Smooth muscle cell (in vitro differentiated cells): ENCODE measurements around the gene GTF2IRD1. TPM values are rescaled to one million over a fixed set of nuclear protein-coding genes. Genes with fewer than 3 reads are reported as not detected.
A peak's percentile ranks its signal among the peaks of the same experiment; 100 is the strongest.

Source experiments
- DNase-seq: peaks from one replicate; lab custom pipeline; 2025; ENCODE audit not compliant: unreplicated experiment; lab: John Stamatoyannopoulos, UW
- H2AFZ ChIP-seq: fragments of 200-600 bp; sonication (generic); 2 replicates; pipeline ENCODE4 v1.6.0; 2016; ENCODE audit warnings: antibody characterized with exemption, low read depth, mild to moderate bottlenecking
- H3F3A ChIP-seq: fragments of 200-600 bp; sonication (generic); 2 replicates; pipeline ENCODE4 v1.6.0; 2017; ENCODE audit warnings: antibody characterized with exemption, low read depth
- H3K27ac ChIP-seq: fragments of 200-600 bp; sonication (generic); 2 replicates; pipeline ENCODE4 v1.5.1; 2016; ENCODE audit warnings: low read depth, mild to moderate bottlenecking
- H3K27me3 ChIP-seq: fragments of 200-600 bp; sonication (generic); 2 replicates; pipeline ENCODE4 v1.6.1; 2016; ENCODE audit warnings: low read depth, mild to moderate bottlenecking
- H3K36me3 ChIP-seq: fragments of 200-600 bp; sonication (generic); 2 replicates; pipeline ENCODE4 v1.5.1; 2016; ENCODE audit warnings: low read depth
- H3K4me1 ChIP-seq: fragments of 200-600 bp; sonication (generic); 2 replicates; pipeline ENCODE4 v1.5.1; 2016; ENCODE audit warnings: low read depth
- H3K4me2 ChIP-seq: fragments of 200-600 bp; sonication (generic); 2 replicates; pipeline ENCODE4 v1.6.0; 2016; ENCODE audit warnings: mild to moderate bottlenecking
- H3K4me3 ChIP-seq: fragments of 200-600 bp; sonication (generic); 2 replicates; pipeline ENCODE4 v1.5.1; 2016; ENCODE audit warnings: mild to moderate bottlenecking
- H3K79me2 ChIP-seq: fragments of 200-600 bp; sonication (generic); 2 replicates; pipeline ENCODE4 v1.6.0; 2016; ENCODE audit warnings: low read depth, mild to moderate bottlenecking
- H3K9ac ChIP-seq: fragments of 200-600 bp; sonication (generic); 2 replicates; pipeline ENCODE4 v1.6.0; 2016; ENCODE audit warnings: low read depth
- H3K9me3 ChIP-seq: fragments of 200-600 bp; sonication (generic); replicated peaks from 2 replicates; pipeline ENCODE4 v1.5.1; 2016; ENCODE audit warnings: low read depth
- H4K20me1 ChIP-seq: fragments of 200-600 bp; sonication (generic); 2 replicates; pipeline ENCODE4 v1.6.0; 2016; ENCODE audit warnings: low read depth
- WGBS: methylation state at CpG from one replicate; pipeline ENCODE4 v1.1.7; 2016; ENCODE audit warnings: low lambda C conversion rate; 5-methylcytosine and 5-hydroxymethylcytosine counted together
- polyA plus RNA-seq: library from polyadenylated mRNA; unstranded; fragments of >200 nt; fragmentation: Nextera tagmentation; extraction: Ambion mirVana; gene quantifications from 2 replicates; pipeline ENCODE4 v1.2.1, GENCODE V29; 2016
- total RNA-seq: library from RNA; depleted of rRNA; stranded (reverse); fragments of >200 nt; gene quantifications from 2 replicates; pipeline ENCODE4 v1.2.3, GENCODE V29; 2014
- TF ChIP-seq, protein P1 (sequence below): fragments of 200-600 bp; sonication (generic); IDR thresholded peaks from 2 replicates; pipeline ENCODE4 v1.5.1; 2017; ENCODE audit warnings: borderline replicate concordance, mild to moderate bottlenecking, antibody characterized with exemption; ENCODE audit not compliant: insufficient read depth, poor library complexity, severe bottlenecking

GTF2IRD1 gene
- total RNA-seq (18.3 and 20.0 TPM in 2 replicates), polyA plus RNA-seq (38.5 and 41.5 TPM in 2 replicates)

DNA sequence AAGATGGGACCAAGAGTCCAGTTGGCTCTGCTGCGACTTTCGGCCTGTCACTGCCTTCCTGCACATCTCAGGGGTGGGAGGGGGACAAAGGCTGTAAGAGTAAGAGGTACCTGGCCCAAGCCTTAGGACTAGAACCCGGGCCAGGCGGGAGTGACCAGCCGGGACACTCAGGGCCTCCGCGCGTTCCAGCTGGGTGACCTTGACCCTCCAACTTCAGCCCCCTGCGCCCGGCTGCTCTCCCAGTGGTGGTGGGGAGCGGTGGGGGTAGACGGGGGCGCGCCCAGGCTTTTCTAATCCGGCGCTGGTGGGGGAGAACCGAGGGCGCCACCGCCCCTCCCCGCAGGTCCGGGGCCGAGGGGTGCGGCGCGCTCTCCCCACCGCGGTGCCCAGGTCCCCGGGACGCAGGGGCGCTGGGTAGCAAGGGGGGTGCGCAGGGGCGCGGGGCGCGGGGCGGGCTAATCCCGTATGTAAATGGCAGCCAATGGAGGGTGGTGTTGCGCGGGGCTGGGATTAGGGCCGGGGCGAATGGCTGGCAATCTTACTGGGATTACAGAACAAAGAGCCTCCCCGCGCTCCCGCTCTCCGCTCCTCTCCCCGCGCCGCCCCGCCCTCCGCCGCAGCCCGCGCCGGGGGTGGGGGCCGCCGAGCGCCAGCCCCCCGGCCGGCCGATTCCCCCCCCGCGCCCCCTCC lies at the start of gene GTF2IRD1:
Gene GTF2IRD1 (plus strand): TSS at position 585 of the 690 bp plus-strand sequence. CDS start 54,175 bp downstream, outside the sequence.
- Histone ChIP-seq H3F3A (peaks cover 12% of the 10 kb centered on the region), H3K9me3 (no peaks in the 10 kb centered on the region), H3K4me1 (peaks cover 9% of the 10 kb centered on the region), H3K36me3 (no peaks in the 10 kb centered on the region), H4K20me1 (peaks cover 40% of the 10 kb centered on the region), H3K4me3 (peak within 1 kb of the TSS; percentile 93), H3K79me2 (peaks cover 51% of the 10 kb centered on the region), H2AFZ (peak within 1 kb of the TSS; percentile 94), H3K27me3 (no peaks in the 10 kb centered on the region), H3K27ac (peak within 1 kb of the TSS; percentile 78), H3K4me2 (peak within 1 kb of the TSS; percentile 99), H3K9ac (peak within 1 kb of the TSS; percentile 90)
- TF ChIP-seq, protein P1, sequence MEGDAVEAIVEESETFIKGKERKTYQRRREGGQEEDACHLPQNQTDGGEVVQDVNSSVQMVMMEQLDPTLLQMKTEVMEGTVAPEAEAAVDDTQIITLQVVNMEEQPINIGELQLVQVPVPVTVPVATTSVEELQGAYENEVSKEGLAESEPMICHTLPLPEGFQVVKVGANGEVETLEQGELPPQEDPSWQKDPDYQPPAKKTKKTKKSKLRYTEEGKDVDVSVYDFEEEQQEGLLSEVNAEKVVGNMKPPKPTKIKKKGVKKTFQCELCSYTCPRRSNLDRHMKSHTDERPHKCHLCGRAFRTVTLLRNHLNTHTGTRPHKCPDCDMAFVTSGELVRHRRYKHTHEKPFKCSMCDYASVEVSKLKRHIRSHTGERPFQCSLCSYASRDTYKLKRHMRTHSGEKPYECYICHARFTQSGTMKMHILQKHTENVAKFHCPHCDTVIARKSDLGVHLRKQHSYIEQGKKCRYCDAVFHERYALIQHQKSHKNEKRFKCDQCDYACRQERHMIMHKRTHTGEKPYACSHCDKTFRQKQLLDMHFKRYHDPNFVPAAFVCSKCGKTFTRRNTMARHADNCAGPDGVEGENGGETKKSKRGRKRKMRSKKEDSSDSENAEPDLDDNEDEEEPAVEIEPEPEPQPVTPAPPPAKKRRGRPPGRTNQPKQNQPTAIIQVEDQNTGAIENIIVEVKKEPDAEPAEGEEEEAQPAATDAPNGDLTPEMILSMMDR, result no peak
- 2% methylated on average over 41 of the region's 62 CpGs for WGBS
- peak; percentile 44 for DNase-seq

DNA sequence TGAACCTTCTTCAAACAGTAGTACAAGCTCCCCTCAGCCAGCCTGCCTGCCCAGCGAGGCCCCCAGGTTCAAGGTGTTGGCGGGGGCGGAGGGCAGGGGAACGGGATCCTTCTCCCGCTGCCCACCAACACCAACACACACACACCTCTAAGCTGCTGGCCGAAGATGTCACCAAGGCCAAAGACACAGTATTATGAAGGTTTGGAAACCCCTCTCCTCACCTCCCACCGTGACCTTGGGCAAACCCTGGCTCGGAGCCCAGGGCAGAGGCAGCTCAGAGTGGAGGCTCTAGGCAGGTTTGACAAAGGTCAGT lies 49.4 kb upstream of the GTF2IRD1 start:
- DNase-seq, result no peak
- Histone ChIP-seq H3K36me3 (no peaks in the 10 kb centered on the region), H4K20me1 (peaks cover 5% of the 10 kb centered on the region), H3K9me3 (no peaks in the 10 kb centered on the region), H3K4me2 (no peak overlapping the region), H2AFZ (no peak overlapping the region), H3F3A (no peaks in the 10 kb centered on the region), H3K27ac (no peak overlapping the region), H3K79me2 (no peaks in the 10 kb centered on the region), H3K27me3 (no peaks in the 10 kb centered on the region), H3K9ac (no peak overlapping the region), H3K4me3 (no peak overlapping the region), H3K4me1 (no peaks in the 10 kb centered on the region)
- 98% methylated on average over 8 of the region's 8 CpGs for WGBS
- TF ChIP-seq, protein P1, result no peak

GRCh38 chr7:74404741-74405140 lies 49.0 kb upstream of the GTF2IRD1 start:
- Histone ChIP-seq H3K4me1 (no peaks in the 10 kb centered on the region), H3K4me2 (no peak overlapping the region), H3K27ac (no peak overlapping the region), H3K4me3 (no peak overlapping the region), H3K27me3 (no peaks in the 10 kb centered on the region), H4K20me1 (peaks cover 5% of the 10 kb centered on the region), H3F3A (no peaks in the 10 kb centered on the region), H2AFZ (no peak overlapping the region), H3K9ac (no peak overlapping the region), H3K9me3 (no peaks in the 10 kb centered on the region), H3K79me2 (no peaks in the 10 kb centered on the region), H3K36me3 (no peaks in the 10 kb centered on the region)
- DNase-seq, result no peak
- WGBS, result 87% methylated on average over 15 of the region's 15 CpGs
- TF ChIP-seq, protein P1, result no peak
